ENCODE data around the gene MRGPRE. TPM values are rescaled to one million over a fixed set of nuclear protein-coding genes. Genes with fewer than 3 reads are reported as not detected.
A peak's percentile ranks its signal among the peaks of the same experiment; 100 is the strongest.
"Not testable (repeated sequence)": the region's sequence is repeated elsewhere in the genome, so short reads cannot be mapped to it uniquely, and the experiment has no call there.

The MRGPRE gene
- total RNA-seq: 1 to 10 TPM in 2 of 4 donors, under 1 TPM in 1, not detected in 1; 0.33 to 1.4 (median 1.1) TPM
- polyA plus RNA-seq: under 1 TPM in 1 of 3 donors, not detected in 2; 0.10 TPM

GRCh38 chr11:3231851-3232744 is at the start of gene MRGPRE:
MRGPRE (minus strand) TSS chr11:3232417; CDS start chr11:3228799, 3,618 bp downstream.
- Histone ChIP-seq H3K36me3 (no peaks in the 10 kb centered on the region), H3K9me3 (no peaks in the 10 kb centered on the region), H3K4me3 (peak within 1 kb of the TSS in 3 of 4 donors; percentile 12 to 26 (median 22)), H3K27me3 (peaks cover 0 to 14% (median 0%) of the 10 kb centered on the region in 3 donors), H3K4me1 (peaks cover 0 to 10% (median 0%) of the 10 kb centered on the region in 4 donors), H3K27ac (no peak within 1 kb of the TSS)
- peak; percentile 61 for DNase-seq
- 39 to 68% methylated on average over 39 of the region's 39 CpGs for WGBS, 2 donors
- intact Hi-C loops (cut with DNase I): no loop called here
- no peak for TF ChIP-seq POLR2A (IDR thresholded peaks at IDR 0.05)
- TF ChIP-seq EP300 (IDR thresholded peaks at IDR 0.05): no peak
- no peak for TF ChIP-seq CTCF (IDR thresholded peaks at IDR 0.05)

GRCh38 chr11:3281146-3281545 is 48.9 kb upstream of the MRGPRE start:
- DNase-seq; H3K4me1 ChIP-seq; intact Hi-C loops (cut with DNase I); H3K36me3 ChIP-seq; H3K27ac ChIP-seq; H3K9me3 ChIP-seq; H3K4me3 ChIP-seq; H3K27me3 ChIP-seq: not testable (repeated sequence)
- WGBS, 2 donors: 82 to 89% methylated on average over 5 to 6 of the region's 10 CpGs

- intact Hi-C loops (cut with DNase I); H3K4me3 ChIP-seq; H3K36me3 ChIP-seq; H3K27me3 ChIP-seq; H3K9me3 ChIP-seq; H3K27ac ChIP-seq; DNase-seq; H3K4me1 ChIP-seq: not testable (repeated sequence)
- WGBS, 2 donors: no CpG with 5 or more reads among the region's 10 CpGs
These were observed 48.4 kb upstream of the MRGPRE start for GRCh38 chr11:3280662-3281061.

DNA sequence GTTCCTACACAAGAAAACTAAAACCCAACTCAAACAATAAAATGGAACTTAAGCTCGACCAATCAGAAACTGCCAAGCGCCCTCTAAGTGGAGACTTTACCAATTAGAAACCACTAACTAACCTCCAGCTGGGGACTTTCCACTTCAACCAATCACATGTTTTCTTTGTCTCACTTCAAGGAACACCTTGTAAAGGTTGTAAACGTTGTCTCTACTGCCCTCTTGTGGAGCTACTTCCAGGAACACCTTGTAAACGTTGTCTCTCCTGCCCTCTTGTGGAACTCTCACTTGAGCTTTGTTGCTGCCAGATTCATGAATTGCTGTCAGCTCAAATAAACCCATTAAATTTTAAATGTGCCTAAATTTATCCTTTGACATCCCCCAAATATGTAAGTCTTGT is 46.7 kb upstream of the MRGPRE start:
- H3K27me3 ChIP-seq; H3K4me3 ChIP-seq; H3K9me3 ChIP-seq; H3K4me1 ChIP-seq; H3K36me3 ChIP-seq; intact Hi-C loops (cut with DNase I); H3K27ac ChIP-seq; DNase-seq: not testable (repeated sequence)
- 79% methylated on average over 2 of the region's 4 CpGs; no CpG with 5 or more reads in 1 of the 2 donors for WGBS, 2 donors

GRCh38 chr11:3273629-3274028 is 41.4 kb upstream of the MRGPRE start:
- H3K27me3 ChIP-seq; H3K36me3 ChIP-seq; H3K4me3 ChIP-seq; intact Hi-C loops (cut with DNase I); DNase-seq; H3K4me1 ChIP-seq; H3K27ac ChIP-seq; H3K9me3 ChIP-seq: not testable (repeated sequence)
- WGBS, 2 donors: 72 to 77% methylated on average over 4 to 5 of the region's 8 CpGs

GRCh38 chr11:3262548-3262947 is 30.3 kb upstream of the MRGPRE start:
- H3K9me3 ChIP-seq; intact Hi-C loops (cut with DNase I); H3K4me1 ChIP-seq; DNase-seq; H3K36me3 ChIP-seq; H3K27me3 ChIP-seq; H3K27ac ChIP-seq; H3K4me3 ChIP-seq: not testable (repeated sequence)
- 57 to 68% methylated on average over 5 to 6 of the region's 7 CpGs for WGBS, 2 donors

GRCh38 chr11:3261831-3262230 is 29.6 kb upstream of the MRGPRE start:
- 68 to 70% methylated on average over 7 of the region's 8 CpGs for WGBS, 2 donors
- not testable (repeated sequence) for DNase-seq

GRCh38 chr11:3257509-3257908 is 25.3 kb upstream of the MRGPRE start:
- intact Hi-C loops (cut with DNase I); H3K4me1 ChIP-seq; H3K36me3 ChIP-seq; H3K4me3 ChIP-seq; H3K27ac ChIP-seq; H3K9me3 ChIP-seq; H3K27me3 ChIP-seq; DNase-seq: not testable (repeated sequence)
- WGBS, 2 donors: 82 to 86% methylated on average over 1 of the region's 1 CpG

More at GRCh38 chr11:3261831-3262230, 29.6 kb upstream of the MRGPRE start:
- intact Hi-C loops (cut with DNase I); H3K36me3 ChIP-seq; H3K9me3 ChIP-seq; H3K27me3 ChIP-seq; H3K4me1 ChIP-seq; H3K4me3 ChIP-seq; H3K27ac ChIP-seq: not testable (repeated sequence)

- H3K4me1 ChIP-seq; H3K27me3 ChIP-seq; H3K9me3 ChIP-seq; H3K27ac ChIP-seq; DNase-seq; H3K36me3 ChIP-seq; H3K4me3 ChIP-seq; intact Hi-C loops (cut with DNase I): not testable (repeated sequence)
- WGBS, 2 donors: 88 to 93% methylated on average over 6 of the region's 12 CpGs
These were observed 23.0 kb upstream of the MRGPRE start for GRCh38 chr11:3255241-3255640.

DNA sequence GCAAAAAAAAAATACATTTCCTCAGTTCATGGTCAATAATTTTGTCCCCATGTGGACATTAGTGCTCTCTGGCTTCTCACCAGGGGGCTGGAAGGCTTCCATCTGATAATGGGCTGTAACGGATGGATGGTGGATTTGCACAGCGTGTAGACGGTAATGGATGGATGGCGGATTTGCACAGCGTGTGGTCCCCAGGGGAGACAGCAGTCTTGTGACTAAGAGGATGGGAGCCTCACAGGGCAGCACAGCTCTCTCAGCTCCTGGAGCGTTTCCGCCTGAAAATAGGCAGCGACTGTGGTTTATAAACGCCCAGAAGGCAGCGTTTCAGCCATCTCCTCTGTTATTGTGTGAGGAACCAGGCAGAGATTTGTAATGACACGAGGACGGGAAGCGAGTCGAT is 22.6 kb upstream of the MRGPRE start:
- no CpG with 5 or more reads among the region's 14 CpGs for WGBS, 2 donors

More for the DNA sequence above, 22.6 kb upstream of the MRGPRE start:
- intact Hi-C loops (cut with DNase I); H3K4me1 ChIP-seq; H3K36me3 ChIP-seq; H3K27ac ChIP-seq; DNase-seq; H3K27me3 ChIP-seq; H3K4me3 ChIP-seq; H3K9me3 ChIP-seq: not testable (repeated sequence)

All from sigmoid colon (tissue), 7 donors.